ENCODE data around the gene DDB1.

DNA sequence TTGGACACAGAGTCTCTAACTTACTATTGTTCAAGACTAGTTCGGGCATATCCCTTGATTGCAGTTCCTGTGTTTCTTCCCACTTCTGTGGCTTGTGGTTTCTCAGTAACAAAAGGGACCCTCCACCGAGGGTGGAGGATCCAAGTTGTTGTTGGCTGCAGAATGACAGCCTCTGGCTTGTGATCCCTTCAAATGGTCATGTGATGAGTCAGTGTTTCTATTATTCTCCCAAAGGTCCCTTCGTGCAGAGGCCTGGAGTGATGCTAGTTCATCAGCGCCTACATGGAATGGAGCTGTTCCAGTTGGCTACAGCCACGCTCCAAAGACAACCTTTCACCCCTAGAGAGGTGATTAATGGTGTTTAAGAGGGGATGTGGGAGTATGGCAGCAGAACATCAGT is 35.2 kb downstream of the DDB1 start:
- TF ChIP-seq POLR2A (IDR thresholded peaks at IDR 0.05; ENCODE audit: low read depth, low read length) (no peak), TAF1 (IDR thresholded peaks at IDR 0.05; ENCODE audit: low read depth, low read length) (no peak), POLR2AphosphoS5 (IDR thresholded peaks at IDR 0.05; ENCODE audit: low read depth, low read length) (no peak)
